ENCODE data around the gene TMIGD1.

The TMIGD1 gene

DNA sequence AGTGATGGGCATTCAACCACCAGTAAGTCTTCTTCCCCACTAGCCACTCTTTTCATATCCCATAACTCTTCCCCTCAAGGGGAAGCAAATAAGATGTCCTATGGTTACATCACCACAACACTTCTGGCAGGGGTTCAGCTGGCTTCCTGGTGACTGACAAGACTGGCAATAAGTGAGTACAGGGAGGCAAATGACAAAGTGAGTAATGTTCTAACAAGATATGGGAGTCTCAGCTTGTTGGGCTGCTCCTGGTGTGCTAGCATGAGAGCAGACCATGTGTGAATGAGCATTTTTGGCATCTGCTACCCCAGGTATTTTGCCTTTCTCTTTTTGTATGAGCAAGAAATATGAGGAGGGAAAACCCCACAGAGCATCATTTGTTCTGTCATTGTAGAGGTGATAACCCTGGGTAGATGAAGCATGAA is 9.9 kb downstream of the TMIGD1 start:
- peak; percentile 19 to 24 for DNase-seq

DNA sequence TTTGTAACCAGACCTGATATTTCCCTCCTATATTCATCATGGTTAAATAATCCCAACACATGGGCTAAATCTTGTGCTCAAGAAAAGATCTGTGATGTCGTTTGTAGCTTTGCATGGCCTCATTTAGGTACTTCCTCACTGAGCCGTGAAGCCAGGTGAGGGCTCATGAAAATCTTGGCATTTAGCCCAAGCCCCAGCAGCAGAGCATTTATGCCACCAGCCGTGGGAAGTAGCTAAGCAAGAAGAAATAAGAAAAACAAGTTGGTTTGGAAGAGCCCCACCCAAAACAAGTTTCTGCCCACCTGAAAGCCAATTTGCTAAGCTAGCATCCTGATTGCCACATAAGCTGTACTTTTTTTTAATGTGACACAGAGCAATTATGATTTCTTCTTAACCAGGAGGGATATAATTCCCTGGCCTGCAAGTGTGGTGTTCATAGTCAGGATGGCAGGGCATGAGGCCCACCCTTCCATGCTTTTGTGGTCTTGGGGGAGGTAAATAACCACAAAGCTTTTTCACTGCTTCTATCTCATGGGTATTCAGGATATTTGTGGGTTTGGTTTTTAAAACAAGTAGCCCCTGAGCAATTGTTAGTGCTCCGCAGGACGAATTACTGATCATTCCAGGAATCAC is 10.5 kb downstream of the TMIGD1 start:
- peak; percentile 61 to 64 for DNase-seq

DNA sequence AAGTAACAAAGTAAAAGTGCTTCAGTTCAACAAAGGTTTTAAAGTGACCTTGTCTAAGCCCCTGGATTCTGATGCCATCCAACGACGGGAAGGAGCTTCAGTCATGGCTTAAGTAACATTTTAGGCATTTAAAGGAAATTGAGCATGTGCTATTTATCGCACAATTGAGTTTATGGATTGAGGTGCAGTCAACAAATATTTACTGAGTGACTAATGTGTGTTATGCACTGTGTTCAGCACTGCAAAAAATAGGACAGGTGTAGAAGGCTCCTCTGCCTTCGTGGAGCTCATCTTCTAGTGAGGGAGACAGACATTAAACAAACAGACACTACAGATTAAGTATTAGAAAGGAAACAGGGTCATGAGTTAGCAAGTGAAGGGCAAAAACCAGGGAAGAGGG is 12.5 kb downstream of the TMIGD1 start:
- no peak for DNase-seq

DNA sequence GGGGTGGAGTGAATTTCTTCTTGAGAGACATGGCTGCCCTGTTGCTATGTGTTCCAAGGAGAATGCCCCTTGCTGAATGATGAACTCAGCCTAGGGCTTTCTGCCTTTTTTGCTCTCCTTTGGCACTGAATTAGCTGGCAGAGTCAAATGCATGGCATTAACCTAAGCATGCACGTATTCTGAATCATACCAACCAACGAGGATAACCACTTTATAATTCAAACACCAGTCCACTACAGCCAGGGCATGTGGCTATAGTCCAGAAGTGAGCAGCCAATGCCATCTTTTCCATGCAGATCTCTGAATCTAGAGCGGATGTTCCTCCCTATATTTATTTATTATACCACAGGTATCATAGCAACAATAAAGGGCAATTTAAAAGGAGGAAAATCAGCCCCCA is 15.7 kb downstream of the TMIGD1 start:
- no peak for DNase-seq

DNA sequence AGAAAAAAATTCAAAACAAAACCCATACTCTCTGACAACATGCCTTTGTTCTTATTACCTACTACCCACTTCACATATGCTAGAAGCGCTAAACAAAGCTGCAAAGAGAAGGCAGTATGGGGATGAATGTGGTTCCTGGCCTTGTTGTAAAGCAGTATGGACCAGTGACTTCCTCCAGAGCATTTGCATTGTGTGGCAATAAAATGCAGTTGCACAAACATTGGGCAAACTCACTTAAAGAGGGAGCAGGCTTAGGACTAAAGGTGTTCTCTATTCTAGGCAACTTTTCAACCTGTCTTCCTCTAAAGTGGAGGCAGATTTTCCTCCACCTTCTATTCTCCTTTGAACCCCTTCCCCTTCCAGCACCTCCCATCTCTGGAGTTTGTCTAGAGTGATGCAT is 17.1 kb downstream of the TMIGD1 start:
- no peak for DNase-seq

DNA sequence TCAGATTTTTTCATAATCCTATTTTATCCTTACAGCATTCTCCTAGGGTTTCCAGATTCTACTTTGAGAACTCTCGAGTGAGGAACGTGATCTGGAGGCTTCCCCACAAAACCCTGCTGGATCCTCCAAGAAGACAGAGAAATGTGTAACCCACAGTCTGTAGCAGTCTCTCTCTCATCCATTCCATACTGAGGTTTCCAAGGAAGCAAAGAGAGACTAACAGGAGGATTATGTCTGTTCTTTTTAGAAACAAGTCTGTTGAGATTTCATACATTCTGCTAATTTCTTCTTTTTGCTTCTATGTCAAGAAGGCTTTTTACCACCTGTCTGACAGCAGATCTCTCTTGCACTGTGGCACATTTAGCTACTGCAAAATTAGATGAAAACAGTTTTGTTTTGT is 18.8 kb downstream of the TMIGD1 start:
- DNase-seq, result no peak

DNA sequence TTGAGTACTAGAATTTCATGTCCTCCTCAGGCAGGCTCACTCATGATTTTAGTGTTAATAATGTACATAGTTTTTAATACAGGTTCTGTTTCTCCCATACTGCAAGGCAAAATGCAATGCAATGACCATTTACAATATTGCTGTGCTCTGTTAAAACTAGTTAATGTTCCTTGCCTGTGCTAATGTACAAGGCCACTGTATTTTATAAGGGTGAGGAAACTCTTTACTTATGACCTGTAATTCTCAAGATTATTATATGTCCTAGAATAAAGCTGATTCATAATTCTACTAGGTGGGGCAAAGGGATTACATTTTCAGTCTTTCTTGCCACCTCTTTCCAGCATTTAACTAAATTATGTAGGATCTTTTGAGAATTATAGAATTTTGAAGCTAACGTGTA is 19.4 kb downstream of the TMIGD1 start:
- no peak for DNase-seq

DNA sequence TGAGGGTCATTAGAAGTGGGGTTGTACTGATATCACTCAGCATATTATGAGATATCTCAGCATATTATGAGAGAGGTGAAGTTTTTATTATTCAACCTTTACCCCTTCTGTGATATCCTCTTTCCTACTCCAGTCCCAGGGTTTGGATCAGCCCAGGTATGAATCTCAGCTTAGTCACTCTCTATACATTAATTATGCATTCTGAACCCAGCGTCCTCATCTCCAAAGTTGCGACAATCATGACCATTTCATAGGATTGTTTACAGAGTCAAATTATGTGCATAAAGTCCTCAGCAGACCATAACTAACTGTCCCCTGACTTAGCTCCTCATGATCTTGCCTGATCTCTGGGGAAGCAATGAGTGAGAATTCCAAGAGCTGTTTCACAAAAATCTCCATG is 21.6 kb downstream of the TMIGD1 start:
- no peak for DNase-seq

DNA sequence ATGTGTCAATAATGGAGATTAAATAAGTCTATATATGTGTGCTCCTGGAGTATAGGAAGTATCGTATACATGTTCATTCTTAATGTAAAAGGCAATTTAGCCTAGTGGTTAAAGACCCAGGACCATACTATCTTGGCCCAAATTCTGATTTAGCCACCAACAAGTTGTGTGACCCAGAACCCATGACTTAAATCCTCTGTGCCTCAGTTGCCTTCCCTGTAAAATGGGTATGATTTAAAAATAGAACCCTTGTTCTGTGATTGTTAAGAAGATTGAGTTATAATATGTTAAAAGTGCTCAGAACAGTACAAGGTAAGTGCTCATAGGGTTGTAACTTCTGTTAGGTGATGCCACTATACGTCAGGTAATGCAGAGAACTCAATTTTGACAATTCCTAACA is 23.3 kb downstream of the TMIGD1 start:
- DNase-seq, result no peak

DNA sequence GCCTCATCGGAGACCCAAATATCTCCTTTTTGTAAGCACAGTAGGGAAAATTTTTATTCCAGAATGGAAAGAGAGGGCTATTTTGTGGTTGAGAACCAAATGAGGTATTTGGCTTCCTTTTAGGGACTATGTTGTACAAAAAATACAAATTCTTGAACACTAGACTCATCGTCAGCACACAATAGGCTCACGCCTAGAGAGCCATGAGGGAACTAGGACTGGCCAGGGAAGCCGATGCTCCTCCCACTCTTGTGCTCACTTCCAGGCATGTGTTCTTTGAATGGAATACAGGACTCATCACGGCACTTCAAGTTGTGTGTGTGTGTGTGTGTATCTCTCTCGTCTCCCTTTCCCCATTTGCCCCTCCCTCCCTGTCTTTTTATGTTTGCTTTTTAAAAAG is 24.3 kb downstream of the TMIGD1 start:
- no peak for DNase-seq

DNA sequence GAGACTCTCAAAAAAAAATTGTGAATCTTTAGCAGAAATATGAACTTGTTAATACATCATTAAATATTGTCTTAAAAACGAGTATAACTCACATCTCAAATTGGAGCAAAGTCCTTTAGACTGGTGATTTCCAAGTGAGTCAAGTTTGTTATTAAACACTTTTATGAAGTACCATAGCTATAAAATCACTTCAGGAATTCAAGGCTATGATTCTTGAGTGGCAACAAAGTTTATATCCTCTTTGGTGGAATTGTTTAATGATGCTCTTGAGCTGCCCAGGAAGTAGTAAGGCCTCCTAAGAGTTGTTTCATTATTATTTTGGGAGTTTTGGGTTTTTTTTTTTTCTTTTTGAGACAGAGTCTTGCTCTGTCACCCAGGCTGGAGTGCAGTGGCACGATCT is 25.5 kb downstream of the TMIGD1 start:
- DNase-seq, result no peak

DNA sequence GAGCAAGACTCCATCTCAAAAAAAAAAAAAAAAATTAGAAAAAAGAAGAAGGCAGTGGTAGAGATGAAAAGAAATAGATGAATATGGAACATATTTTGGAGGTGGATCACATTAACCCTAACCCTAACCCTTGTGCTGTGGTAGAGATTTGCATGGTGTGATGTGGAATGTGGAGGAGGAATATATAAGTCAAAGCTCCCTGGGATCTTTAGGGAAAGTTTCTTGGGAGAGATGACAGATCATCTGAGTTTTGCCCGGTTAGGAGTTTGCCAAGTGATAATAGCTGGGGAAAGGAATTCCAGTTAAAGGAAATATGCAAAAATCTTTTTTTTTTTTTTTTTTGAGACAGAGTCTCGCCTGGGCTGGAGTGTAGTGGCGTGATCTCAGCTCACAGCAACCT is 29.1 kb downstream of the TMIGD1 start:
- DNase-seq, result no peak

DNA sequence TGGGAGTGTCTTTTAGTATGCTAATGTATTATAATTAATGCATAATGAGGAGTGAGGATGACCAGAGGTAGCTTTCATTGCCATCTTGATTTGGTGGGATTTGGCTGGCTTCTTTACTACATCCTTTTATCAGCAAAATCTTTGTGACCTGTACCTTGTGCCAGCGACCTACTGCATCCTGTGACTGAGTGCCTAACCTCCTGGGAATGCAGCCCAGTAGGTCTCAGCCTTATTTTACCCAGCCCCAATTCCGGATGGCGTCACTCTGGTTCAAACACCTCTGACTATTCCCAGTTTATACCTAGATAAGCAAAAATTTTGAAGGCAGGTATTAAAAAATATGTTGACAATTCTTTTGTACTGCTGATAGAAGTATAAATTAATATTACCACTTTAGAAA is 31.6 kb downstream of the TMIGD1 start:
- no peak for DNase-seq

DNA sequence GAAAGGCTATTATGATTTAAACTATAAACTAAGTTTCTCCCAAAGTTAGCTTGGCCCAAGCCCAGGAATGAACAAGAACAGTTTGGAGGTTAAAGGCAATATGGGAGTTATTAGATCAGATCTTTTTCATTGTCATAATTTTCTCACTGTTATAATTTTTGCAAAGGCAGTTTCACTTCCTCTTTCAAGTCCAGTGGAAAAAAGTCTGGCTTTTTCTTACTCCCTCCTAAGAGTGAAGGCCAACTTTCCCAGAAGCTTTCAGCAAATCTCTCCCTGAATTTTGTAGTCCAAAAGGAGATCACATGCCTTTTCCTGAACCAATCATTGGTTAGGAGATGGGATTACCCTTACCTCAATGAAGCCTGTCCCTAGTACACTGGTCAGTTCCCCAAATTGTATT is 33.0 kb downstream of the TMIGD1 start:
- no peak for DNase-seq

DNA sequence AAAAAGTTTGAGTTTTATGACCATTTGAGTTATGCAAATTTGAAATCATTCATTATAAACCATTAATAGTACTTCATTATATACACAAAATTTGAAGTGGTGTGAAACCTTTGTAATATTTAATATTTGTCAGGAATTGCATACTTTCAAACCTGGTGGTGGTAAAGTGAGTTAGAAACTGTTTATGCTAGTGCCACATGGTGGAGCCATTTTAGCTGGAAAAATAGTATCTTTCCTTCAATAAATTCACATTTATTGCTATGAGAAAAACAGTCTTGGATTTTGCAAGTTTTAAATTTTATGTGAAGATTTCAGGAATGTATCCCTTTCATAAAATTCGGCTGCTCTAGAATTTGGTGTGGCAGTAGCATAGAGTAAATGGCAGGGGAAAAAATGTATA is 34.9 kb downstream of the TMIGD1 start:
- no peak for DNase-seq

DNA sequence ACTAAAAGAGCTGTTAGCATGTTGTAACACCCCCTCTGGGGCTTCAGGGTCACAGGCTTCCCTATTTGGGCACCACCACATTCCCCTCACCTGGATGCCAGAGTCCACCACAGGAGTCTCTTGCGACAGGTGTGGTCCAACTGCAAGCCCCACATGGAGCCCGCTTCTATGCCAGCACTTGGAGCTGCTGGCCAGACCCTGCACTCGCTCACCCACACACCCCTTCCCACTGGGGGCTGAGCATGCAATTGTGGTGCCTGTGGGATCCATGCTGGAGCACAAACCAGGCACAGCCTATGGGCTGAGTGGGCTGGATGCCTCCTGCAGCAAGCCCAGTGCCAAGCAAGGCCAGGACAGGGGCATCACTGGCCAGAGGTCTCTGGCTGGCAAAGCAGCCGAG is 36.1 kb downstream of the TMIGD1 start:
- DNase-seq, result no peak

DNA sequence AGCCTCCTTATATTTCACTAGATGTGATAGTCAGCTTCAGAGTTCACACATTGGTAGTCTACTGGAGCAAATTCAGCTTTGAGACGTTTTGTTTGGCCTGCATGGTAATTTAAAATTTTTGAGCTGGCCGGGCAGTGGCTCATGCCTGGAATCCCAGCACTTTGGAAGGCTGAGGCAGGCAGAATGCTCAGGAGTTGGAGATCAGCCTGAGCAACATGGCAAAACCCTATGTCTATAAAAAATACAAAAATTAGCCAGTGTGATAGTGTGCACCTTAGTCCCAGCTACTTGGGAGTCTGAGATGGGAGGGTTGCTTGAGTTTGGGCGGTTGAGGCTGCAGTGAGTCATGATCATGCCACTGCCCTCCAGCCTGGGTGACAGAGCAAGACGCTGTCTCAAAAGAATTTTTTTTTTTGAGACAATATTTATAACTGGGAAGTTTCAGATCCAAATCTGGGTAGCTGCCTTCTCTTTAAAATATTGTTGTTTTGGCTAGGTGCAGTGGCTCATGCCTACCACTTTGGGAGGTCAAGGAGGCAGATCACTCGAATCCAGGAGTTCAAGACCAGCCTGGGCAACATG is 37.3 kb downstream of the TMIGD1 start:
- no peak for DNase-seq

DNA sequence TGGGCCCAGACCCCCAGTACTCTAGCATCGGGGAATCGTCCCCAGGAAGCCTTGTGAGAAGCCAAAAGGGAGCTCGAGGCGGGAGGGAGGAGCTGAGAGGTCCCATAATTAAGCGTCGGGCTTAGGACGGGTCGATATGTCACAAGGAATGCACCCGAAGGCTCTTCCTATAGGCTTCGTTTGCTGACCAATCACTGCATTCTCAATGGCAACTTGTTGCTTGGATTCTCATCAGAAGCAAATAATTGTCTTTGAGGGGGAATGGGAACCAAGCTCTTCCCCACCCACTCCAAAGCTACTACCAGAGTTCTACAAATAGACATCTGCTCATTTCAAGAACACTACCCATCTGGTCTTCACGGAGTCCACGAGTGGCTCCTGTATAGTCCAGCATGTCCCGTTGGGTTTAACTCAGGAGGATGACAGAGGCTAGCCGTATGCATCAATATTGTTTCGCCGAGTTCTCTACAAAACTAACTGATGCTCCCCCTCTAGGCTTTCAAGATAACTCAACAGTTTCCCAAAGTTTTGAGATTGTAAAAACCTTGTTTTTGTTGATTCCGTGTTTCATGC is 41.5 kb downstream of the TMIGD1 start:
- DNase-seq, result no peak

DNA sequence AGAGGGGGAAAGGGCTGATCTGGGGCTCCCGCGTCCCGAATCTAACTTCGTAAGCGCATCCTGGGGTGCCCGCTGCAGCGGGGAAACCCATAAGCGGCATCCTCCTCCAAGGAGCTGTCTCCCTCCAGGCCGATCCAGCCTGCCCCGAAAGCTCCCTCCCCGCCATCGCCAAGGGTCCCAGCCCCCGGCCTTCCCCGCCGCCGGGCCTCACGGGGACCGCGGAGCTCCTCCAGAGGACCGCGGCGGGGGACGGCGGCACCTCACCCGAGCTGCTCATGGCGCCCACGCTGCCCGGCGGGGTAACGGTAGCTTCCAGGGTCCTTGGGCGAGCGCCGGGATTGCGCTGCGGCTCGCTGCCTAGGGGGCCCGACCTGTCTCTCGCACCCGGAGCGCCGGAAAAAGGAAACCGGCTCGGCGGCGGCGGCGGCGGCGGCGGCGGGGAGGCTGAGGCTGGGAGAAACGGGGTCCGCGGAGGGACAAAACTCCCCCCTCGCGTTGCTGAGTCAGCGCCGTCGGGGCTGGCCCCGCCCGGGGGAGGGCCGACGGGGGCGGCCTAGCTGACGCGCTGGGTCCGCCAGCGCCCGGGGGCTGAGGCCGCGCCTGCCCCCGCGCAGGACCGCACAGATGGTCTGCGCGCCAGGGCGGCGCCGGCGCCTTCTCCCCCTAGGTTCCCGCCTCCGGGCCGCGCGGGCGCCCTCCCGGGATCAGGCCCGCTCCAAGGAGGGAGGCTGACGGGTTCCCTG is 42.1 kb downstream of the TMIGD1 start, which contains the start of gene BLMH:
TSS of gene BLMH (minus strand) at position 402 of the 743 bp plus-strand sequence. CDS start at position 277, 125 bp downstream.
- peak; percentile 78 to 84 for DNase-seq

DNA sequence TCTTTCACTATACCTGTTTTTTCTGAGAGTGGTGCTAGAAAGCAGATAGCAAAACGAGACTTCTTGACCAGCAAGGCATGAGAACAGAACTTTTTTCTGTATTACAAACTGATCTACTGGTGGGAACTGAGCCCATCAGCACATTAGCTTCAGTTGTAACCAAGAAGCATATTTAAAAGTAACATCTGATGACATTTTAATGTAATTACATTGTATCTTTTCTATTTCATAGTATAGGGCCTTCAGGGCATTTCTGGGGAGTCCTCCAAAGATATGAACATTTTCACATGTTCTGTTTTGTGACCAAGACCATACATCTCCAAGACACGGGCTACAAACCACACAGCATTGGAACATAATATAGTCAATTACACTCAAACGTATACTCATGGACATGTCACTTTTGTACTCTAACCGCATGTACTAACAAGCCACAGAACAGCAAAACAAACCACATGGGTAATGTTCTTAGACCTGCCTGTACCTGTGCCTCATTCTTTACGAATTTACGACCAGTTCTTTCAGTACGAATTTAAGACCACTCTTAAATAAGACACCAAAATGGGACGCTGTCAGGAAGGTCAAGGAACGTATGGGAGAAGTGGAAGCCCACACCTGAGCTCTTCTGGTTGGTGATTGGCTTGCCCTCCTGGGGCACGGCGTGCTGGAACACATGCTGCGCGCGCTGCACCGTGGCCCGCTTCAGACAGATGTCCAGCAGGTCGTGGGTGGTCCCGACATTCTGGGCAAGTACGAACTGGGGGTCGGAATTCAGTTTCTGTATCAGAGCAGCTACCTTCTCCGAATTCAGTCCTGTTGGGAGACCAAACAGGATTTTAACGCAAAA is 42.9 kb downstream of the TMIGD1 start:
- DNase-seq, result peak; percentile 13 to 32

DNA sequence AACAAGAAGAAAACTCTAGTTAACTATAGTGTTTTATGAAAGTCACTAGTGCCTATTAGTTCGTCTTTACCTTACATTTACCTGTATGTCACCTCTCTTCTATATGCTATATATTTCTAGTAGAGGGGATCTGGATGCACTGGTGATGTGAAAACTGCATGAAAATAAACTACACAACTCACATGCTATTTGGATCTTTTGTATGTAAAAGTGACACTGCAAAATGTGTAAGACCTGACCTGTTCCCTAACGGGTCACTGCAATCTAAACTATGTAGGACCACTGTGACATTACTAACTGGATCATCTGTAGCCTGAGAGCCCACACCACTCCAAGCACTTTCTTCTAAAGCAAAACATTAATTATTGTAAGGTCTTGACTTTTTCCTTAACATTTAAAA is 43.8 kb downstream of the TMIGD1 start:
- no peak for DNase-seq

DNA sequence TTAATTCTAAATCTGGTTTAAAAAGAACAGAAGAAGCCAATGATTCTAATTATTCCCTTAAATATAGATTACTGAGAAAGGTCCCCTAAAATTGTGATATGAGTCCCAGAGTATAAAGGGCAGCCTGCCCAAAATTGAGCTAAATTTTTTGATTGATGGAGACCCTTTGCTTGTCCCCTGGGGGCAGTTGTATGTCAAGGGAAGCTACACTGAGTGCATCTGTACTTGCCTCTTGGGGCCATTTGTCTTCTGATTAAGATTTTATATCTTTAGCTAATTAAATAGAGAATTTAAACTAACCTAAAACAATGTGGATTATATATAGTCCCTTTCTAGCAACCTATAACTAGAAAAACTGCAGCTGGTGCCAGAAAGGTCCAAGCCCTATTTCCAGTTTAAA is 54.7 kb downstream of the TMIGD1 start:
- no peak for DNase-seq

DNA sequence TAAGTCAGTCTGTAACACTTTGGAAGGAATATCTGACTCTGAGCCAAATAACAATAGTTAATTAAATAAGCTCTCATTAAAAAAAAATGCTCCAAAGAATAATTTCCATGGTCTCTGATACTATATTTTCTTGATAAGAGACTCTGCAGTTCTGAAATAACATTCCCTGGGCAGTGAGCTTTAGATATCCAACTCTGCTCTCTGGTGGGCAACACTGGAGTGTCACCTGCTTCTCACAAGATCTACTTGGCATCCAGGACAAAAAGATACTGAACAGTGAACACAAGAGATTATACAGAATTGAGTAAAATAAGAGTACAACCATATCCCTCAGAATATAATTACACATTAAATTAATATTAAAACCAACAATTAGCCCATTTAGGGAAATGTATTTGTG is 55.8 kb downstream of the TMIGD1 start:
- DNase-seq, result peak; percentile 11 to 16
